Measurements from ENCODE around the gene TYROBP. TPM values are rescaled to one million over a fixed set of nuclear protein-coding genes. Genes with fewer than 3 reads are reported as not detected.

Gene TYROBP
- total and polyA plus RNA-seq, 2 of the 4 experiments (the other 2 are of a cell fraction) = not detected

- no peak overlapping the region for H3K18ac ChIP-seq (ENCODE audit: low read depth, low read length)
- H2BK5ac ChIP-seq (ENCODE audit: low read depth, low read length, poor library complexity, severe bottlenecking) = no peak overlapping the region
- H3K36me3 ChIP-seq (ENCODE audit: control insufficient read depth, insufficient read depth, low read length) = peaks cover 9% of the 10 kb centered on the region; the same call in 1 of the 2 replicates
- WGBS, 2 experiments (ENCODE audit: extremely low coverage in 2 of 2, insufficient read length in 1 of 2) = 68% methylated on average over 34 of the region's 52 CpGs; no CpG with 5 or more reads in 1 of the 2 experiments
- ChIA-PET POLR2A (ENCODE audit: unreplicated experiment) (no interaction called here), CTCF (no interaction called here)
- dilution Hi-C loops (cut with HindIII; ENCODE audit: low sequenced_read_pairs, unreplicated experiment) = no loop called here
- TF ChIP-seq RCOR1 (IDR thresholded peaks at IDR 0.05; ENCODE audit: insufficient replicate concordance, low read length) (no peak), SMC3 (IDR thresholded peaks at IDR 0.05; ENCODE audit: low read depth, low read length) (no peak), CHD1 (IDR thresholded peaks at IDR 0.05; ENCODE audit: low read depth, low read length) (no peak), RAD21 (IDR thresholded peaks at IDR 0.05; ENCODE audit: low read length) (no peak), MAFK (IDR thresholded peaks at IDR 0.05; ENCODE audit: low read depth, low read length) (no peak), NFE2L2 (IDR thresholded peaks at IDR 0.05; ENCODE audit: low read depth, low read length) (no peak), RFX5 (IDR thresholded peaks at IDR 0.05; ENCODE audit: low read depth, low read length) (no peak)
- H3K79me1 ChIP-seq (ENCODE audit: low read depth in 1 of 2, low read length in 2 of 2) = no peaks in the 10 kb centered on the region
- H3K27ac ChIP-seq (ENCODE audit: insufficient read depth, low read length) = no peak overlapping the region
- H2BK15ac ChIP-seq (ENCODE audit: low read depth, low read length) = no peak overlapping the region
- H3K56ac ChIP-seq (ENCODE audit: extremely low read depth, insufficient read depth, low read length) = no peak overlapping the region
- intact Hi-C loops (cut with micrococcal nuclease) = no loop called here
- in situ Hi-C loops (cut with MboI; ENCODE audit: low sequenced_read_pairs) = no loop called here
- no peak overlapping the region for H3K9ac ChIP-seq (ENCODE audit: low read depth, low read length)
- no peak overlapping the region for H2BK20ac ChIP-seq (ENCODE audit: low read depth, low read length)
- no peak overlapping the region for H4K91ac ChIP-seq (ENCODE audit: insufficient read depth, low read depth, low read length)
- peaks cover 5% of the 10 kb centered on the region; the same call in 1 of the 2 replicates for H3K9me1 ChIP-seq (ENCODE audit: insufficient read depth, low read length)
- H3K14ac ChIP-seq (replicated peaks; ENCODE audit: low read depth, low read length) = no peak overlapping the region
- H3K4ac ChIP-seq (ENCODE audit: low read depth, low read length) = no peak overlapping the region
- H4K5ac ChIP-seq (ENCODE audit: low read depth, low read length) = no peak overlapping the region
- H2AK5ac ChIP-seq (ENCODE audit: low read depth, low read length) = no peak overlapping the region
- H3K4me2 ChIP-seq (ENCODE audit: low read depth, low read length) = no peak overlapping the region
- no peak overlapping the region for H2AFZ ChIP-seq (replicated peaks; ENCODE audit: low read length, poor library complexity)
- no peaks in the 10 kb centered on the region for H3K9me3 ChIP-seq (ENCODE audit: control insufficient read depth, insufficient read depth, low read length)
- peaks cover 7% of the 10 kb centered on the region for H4K20me1 ChIP-seq (ENCODE audit: insufficient read depth, low read length)
- no peaks in the 10 kb centered on the region for H3K4me1 ChIP-seq (ENCODE audit: control insufficient read depth, insufficient read depth, low read length)
- ATAC-seq (ENCODE audit: low read depth) = no peak
- H3K27me3 ChIP-seq (ENCODE audit: control insufficient read depth, insufficient read depth, low read length) = no peaks in the 10 kb centered on the region
- no peak overlapping the region for H4K8ac ChIP-seq (ENCODE audit: low read depth in 2 of 2, low read length in 2 of 2)
- no peak overlapping the region for H3K4me3 ChIP-seq (ENCODE audit: insufficient read depth, low read depth, low read length)
- H3K23ac ChIP-seq (ENCODE audit: low read depth, low read length) = no peak overlapping the region
- no peak overlapping the region for H2BK120ac ChIP-seq (ENCODE audit: low read depth, low read length)
- peak overlapping the region; percentile 37 for H2AK9ac ChIP-seq (replicated peaks; ENCODE audit: low read depth, low read length, poor library complexity)
- no peak for DNase-seq
- no TSS peak for BruUV-seq (replicated peaks)
Measured at GRCh38 chr19:35944556-35944955, 36.5 kb upstream of the TYROBP start.
